ENCODE measurements around the gene PPP3CA.

DNA sequence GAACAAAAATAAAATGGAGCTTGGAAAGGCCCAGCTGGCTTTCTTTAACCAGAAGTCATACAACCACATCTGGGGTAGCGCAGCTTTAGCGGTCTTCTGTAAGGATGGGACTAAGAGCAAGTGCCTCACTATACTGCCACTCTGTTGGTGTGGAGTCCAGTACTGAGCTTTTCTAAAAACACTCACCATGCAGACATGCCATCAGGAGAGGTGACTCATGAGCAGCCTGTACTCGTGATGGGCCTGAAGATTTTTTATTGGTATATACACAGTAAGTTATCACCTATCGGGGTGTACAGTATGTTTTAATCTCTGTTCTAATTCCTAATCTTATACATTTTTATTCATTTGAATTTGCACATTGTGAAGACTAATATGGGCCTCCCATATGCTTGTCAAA, 9.6 kb downstream of the PPP3CA start:
- no peak for TF ChIP-seq POLR2A (IDR thresholded peaks at IDR 0.05; ENCODE audit: low read depth, low read length)
- no peak for TF ChIP-seq SPI1 (IDR thresholded peaks at IDR 0.05; ENCODE audit: low read depth, low read length)
- TF ChIP-seq POLR2AphosphoS5 (IDR thresholded peaks at IDR 0.05; ENCODE audit: low read depth, low read length): no peak
